K562 (cell line): ENCODE results near the gene GET3. TPM values are rescaled to one million over a fixed set of nuclear protein-coding genes. Genes with fewer than 3 reads are reported as not detected.

Experiments used
- CEBPG ChIP-seq, 3 experiments: fragments of 200-800 bp in 1 of 3; sonication (Bioruptor generic) in 1 of 3; sonication (generic) in 1 of 3; formaldehyde crosslinking in 1 of 3; IDR thresholded peaks in 2 of 3; conservative IDR thresholded peaks in 1 of 3; 2 replicates each; pipeline versions ENCODE4 v1.6.1 to v1.8.0; 2016 to 2022; ENCODE audit warnings: missing compliant biosample characterization in 2 of 3, missing genetic modification characterization in 2 of 3, mild to moderate bottlenecking in 1 of 3, missing genetic modification reagents in 1 of 3
- EP300 ChIP-seq: IDR thresholded peaks from 2 replicates; pipeline ENCODE4 v1.6.1; 2012; ENCODE audit warnings: low read length, improper control_type of control experiment
- ESRRA ChIP-seq: fragments of 450-650 bp; IDR thresholded peaks from 2 replicates; pipeline ENCODE4 v1.6.1; 2014; ENCODE audit warnings: low read depth, mild to moderate bottlenecking, moderate library complexity, borderline replicate concordance
- GABPB2 ChIP-seq: fragments of 250-450 bp; sonication (Bioruptor Pico); conservative IDR thresholded peaks from 2 replicates; pipeline ENCODE4 v1.5.1; 2021; ENCODE audit warnings: mild to moderate bottlenecking
- HOMEZ ChIP-seq: fragments of 250-450 bp; sonication (Bioruptor Pico); IDR thresholded peaks from 2 replicates; pipeline ENCODE4 v1.4.0; 2020; ENCODE audit warnings: mild to moderate bottlenecking, moderate library complexity
- LCOR ChIP-seq: sonication (generic); formaldehyde crosslinking; IDR thresholded peaks from 2 replicates; pipeline ENCODE4 v1.8.0; 2022; ENCODE audit warnings: mild to moderate bottlenecking, missing genetic modification reagents
- NFATC3 ChIP-seq: fragments of 450-650 bp; IDR thresholded peaks from 2 replicates; pipeline ENCODE4 v1.6.1; 2017; ENCODE audit warnings: mild to moderate bottlenecking
- PRPF4 ChIP-seq: fragments of 200-400 bp; formaldehyde crosslinking; IDR thresholded peaks from one replicate; pipeline ENCODE4 v1.6.1; 2017; ENCODE audit warnings: low read length, low read depth, mild to moderate bottlenecking; ENCODE audit not compliant: insufficient read depth, poor library complexity, severe bottlenecking
- RBFOX2 ChIP-seq: fragments of 200-400 bp; formaldehyde crosslinking; IDR thresholded peaks from 2 replicates; pipeline ENCODE4 v1.6.1; 2017; ENCODE audit warnings: low read depth, mild to moderate bottlenecking, low read length, moderate library complexity
- SMARCA4 ChIP-seq: fragments of 450-650 bp; IDR thresholded peaks from 2 replicates; pipeline ENCODE4 v1.6.1; 2016
- SRSF3 ChIP-seq: fragments of 200-400 bp; formaldehyde crosslinking; IDR thresholded peaks from 2 replicates; pipeline ENCODE4 v1.6.1; 2016; ENCODE audit warnings: mild to moderate bottlenecking, low read length, moderate library complexity; ENCODE audit not compliant: insufficient read depth
- SRSF7 ChIP-seq: fragments of 200-400 bp; formaldehyde crosslinking; optimal IDR thresholded peaks from 2 replicates; pipeline ENCODE3; 2017; ENCODE audit warnings: mild to moderate bottlenecking, low read depth, low read length
- TAF7 ChIP-seq: fragments of 450-650 bp; IDR thresholded peaks from 2 replicates; pipeline ENCODE4 v1.6.1; 2016; ENCODE audit warnings: missing genetic modification characterization, missing compliant biosample characterization
- ZNF232 ChIP-seq: sonication (generic); formaldehyde crosslinking; IDR thresholded peaks from 2 replicates; pipeline ENCODE4 v1.8.0; 2022; ENCODE audit warnings: mild to moderate bottlenecking, missing genetic modification reagents
- ZNF318 ChIP-seq, 2 experiments: fragments of 450-650 bp; IDR thresholded peaks; 2 replicates each; pipeline ENCODE4 v1.6.1; 2016; ENCODE audit warnings: mild to moderate bottlenecking in 2 of 2, borderline replicate concordance in 1 of 2, low read depth in 1 of 2, moderate library complexity in 1 of 2
- ZNF551 ChIP-seq: fragments of 250-450 bp; sonication (Bioruptor Pico); IDR thresholded peaks from 2 replicates; pipeline ENCODE4 v1.5.0; 2021; ENCODE audit warnings: mild to moderate bottlenecking, moderate library complexity
- polyA plus RNA-seq, 8 experiments: library from polyadenylated mRNA; depleted of rRNA in 4 of 8; stranded (reverse) in 5 of 8; unstranded in 3 of 8; fragments of >200 nt; fragmentation: Nextera tagmentation in 2 of 8; fragmentation: Illumina TruSeq in 1 of 8; extraction: Ambion mirVana in 2 of 8; extraction: Trizol in 1 of 8; gene quantifications; 2 replicates each; pipeline versions ENCODE4 v1.2.1 to v1.2.3, GENCODE V29; 2011 to 2014; ENCODE audit warnings: inconsistent platforms in 1 of 8, missing spikeins in 1 of 8
- total RNA-seq, 7 experiments: library from RNA; depleted of rRNA in 6 of 7; stranded (reverse); fragments of >200 nt in 6 of 7; fragmentation: Illumina TruSeq in 2 of 7; extraction: Trizol in 2 of 7; gene quantifications; 2 replicates each; pipeline versions ENCODE4 v1.2.1 to v1.2.3, GENCODE V29; 2011 to 2021; ENCODE audit warnings: low replicate concordance in 1 of 7

GET3 gene
- total and polyA plus RNA-seq, 9 of the 15 experiments (the other 6 are each of a cell fraction or from before 2014, with no cell fraction given): 8.3 to 83.5 (median 51.8) TPM

GRCh38 chr19:12792051-12792852, 55.0 kb downstream of the GET3 start (continued):
- TF ChIP-seq ZNF551 (CRISPR knock-in tag): no peak
- peak; percentile 38 for TF ChIP-seq SRSF7
- peak; percentile 88 for TF ChIP-seq PRPF4
- TF ChIP-seq TAF7 (tag): no peak
- TF ChIP-seq SRSF3: peak; percentile 69; the same call in 1 of the 2 replicates
- TF ChIP-seq ZNF318 (IDR thresholded peaks at IDR 0.05; ENCODE audit: borderline replicate concordance in 1 of 2, low read depth in 1 of 2): no peak
- TF ChIP-seq SMARCA4: no peak
- TF ChIP-seq ZNF232 (CRISPR knock-in tag): no peak
- TF ChIP-seq GABPB2: no peak
- peak; percentile 12; the same call in 1 of the 2 replicates for TF ChIP-seq NFATC3
- TF ChIP-seq EP300: no peak
- no peak; the same call in 1 of the 2 replicates for TF ChIP-seq LCOR (CRISPR knock-in tag)
- no peak for TF ChIP-seq HOMEZ (CRISPR knock-in tag)
- peak; percentile 76 for TF ChIP-seq RBFOX2
- TF ChIP-seq ESRRA: peak; percentile 86
- no peak for TF ChIP-seq CEBPG (CRISPR knock-in tag; IDR thresholded peaks at IDR 0.05)
- TF ChIP-seq CEBPG (tag; conservative IDR thresholded peaks at IDR 0.05 in 1 of 2, IDR thresholded peaks at IDR 0.05 in 1 of 2): no peak
